GM19240 (cell line): Measurements from ENCODE around the gene TTC23.

Source experiments
- DNase-seq: peaks from one replicate; pipeline ENCODE4 v3.0.0; 2011; ENCODE audit warnings: low spot score; ENCODE audit not compliant: insufficient read length

The TTC23 gene

DNA sequence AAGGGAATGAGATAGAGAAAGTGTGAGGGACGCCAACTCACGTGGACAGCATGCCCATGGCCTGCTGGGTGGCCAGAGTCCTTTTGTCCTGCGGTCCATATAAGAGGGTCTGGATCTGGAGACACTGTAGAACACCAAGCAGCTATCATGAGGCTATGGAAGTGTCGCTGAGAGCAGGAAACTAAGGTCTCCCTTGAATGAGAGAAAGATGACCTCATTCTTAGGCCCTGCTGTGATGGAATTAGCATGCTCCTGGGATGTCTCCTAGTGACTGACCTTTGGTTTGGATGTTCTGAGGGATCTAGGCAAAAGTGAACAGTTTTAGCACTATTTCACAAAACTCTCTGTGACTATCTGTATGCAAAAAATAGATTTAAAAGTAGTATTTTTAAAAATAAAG, 110.1 kb downstream of the TTC23 start:
- DNase-seq = no peak

DNA sequence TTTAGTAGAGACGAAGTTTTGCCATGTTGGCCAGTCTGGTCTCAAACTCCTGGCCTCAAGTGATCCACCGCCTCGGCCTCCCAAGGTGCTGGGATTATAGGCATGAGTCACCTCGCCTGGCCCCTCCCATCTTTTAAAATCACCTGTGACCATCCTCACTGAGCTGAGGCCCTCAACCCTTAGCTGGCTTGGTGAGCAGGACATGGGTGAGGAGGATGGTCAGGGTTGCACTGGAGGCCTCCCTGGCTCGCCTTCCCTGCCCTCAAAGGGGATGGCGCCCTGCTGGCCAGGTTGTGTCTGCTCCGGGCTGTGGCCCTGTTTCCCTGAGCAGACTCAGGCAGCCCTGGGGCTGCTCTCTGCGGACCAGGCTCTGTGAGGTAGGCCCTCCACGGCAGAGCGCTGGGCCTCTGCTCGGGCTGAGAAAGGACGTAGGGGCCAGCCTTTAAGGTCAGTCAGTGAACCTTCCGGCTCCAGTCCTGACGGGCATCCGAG, 110.8 kb downstream of the TTC23 start:
- no peak for DNase-seq

DNA sequence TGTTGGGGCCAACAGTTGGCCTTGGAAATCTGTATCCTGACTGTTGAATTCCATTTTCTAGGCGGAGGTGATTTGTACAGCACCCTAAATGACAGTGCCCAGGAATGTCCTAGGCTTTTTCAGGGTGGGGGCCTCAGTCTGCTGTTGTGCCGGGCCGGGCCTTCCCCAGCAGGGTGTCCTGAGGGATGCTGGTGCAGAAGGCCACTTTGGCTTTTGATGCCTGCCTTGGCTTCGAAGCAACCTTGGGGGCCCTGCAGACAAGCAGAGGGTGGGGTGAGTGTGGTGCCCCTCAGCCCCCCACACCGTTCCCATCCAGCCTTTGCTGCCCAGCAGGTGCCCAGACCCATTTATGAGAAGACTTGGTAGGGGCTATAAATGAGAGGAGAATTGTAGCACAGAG, 111.5 kb downstream of the TTC23 start:
- no peak for DNase-seq

DNA sequence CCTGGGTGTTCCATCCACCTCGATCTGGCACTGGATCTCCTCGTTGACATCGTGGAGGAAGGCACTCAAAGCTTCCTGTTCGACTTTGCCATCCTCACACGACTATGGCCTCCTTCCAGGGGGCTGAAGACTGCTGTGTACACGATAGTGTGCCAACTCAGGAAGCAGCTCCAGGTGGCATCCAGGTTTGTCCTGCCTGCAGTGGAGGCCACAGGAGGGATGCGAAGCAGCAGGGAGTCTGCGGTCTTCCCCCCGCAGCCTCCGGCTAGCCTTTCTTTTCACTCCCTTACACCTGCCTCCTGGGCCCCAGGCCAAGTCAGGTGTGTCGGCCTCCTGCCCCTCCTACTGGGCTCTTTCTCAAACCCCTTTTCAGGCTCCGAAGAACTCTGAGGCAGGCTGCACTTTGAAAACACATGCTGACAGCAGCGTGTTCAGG, 112.3 kb downstream of the TTC23 start:
- no peak for DNase-seq

DNA sequence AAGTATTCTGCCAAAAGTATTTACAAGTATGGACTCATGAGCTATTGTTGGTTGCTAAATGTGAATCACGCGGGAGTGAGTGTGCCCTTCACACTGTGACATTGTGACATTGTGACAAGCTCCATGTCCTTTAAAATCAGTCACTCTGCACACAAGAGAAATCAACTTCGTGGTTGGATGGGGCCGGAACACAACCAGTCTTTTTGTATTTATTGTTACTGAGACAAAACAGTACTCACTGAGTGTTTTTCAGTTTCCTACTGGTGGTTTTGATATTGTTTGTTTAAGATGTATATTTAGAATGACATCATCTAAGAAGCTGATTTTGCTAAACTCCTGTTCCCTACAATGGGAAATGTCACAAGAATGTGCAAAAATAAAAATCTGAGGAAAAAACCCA, 114.2 kb downstream of the TTC23 start:
- DNase-seq = no peak

DNA sequence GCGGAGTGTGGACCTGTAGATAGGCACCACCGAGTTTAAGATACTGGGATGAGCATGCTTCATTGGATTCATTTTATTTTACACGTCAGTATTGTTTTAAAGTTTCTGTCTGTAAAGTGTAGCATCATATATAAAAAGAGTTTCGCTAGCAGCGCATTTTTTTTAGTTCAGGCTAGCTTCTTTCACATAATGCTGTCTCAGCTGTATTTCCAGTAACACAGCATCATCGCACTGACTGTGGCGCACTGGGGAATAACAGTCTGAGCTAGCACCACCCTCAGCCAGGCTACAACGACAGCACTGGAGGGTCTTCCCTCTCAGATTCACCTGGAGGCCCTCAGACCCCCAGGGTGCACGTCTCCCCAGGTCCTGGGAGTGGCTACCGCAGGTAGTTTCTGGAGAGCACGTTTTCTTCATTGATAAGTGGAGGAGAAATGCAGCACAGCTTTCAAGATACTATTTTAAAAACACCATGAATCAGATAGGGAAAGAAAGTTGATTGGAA, 115.0 kb downstream of the TTC23 start:
- no peak for DNase-seq

DNA sequence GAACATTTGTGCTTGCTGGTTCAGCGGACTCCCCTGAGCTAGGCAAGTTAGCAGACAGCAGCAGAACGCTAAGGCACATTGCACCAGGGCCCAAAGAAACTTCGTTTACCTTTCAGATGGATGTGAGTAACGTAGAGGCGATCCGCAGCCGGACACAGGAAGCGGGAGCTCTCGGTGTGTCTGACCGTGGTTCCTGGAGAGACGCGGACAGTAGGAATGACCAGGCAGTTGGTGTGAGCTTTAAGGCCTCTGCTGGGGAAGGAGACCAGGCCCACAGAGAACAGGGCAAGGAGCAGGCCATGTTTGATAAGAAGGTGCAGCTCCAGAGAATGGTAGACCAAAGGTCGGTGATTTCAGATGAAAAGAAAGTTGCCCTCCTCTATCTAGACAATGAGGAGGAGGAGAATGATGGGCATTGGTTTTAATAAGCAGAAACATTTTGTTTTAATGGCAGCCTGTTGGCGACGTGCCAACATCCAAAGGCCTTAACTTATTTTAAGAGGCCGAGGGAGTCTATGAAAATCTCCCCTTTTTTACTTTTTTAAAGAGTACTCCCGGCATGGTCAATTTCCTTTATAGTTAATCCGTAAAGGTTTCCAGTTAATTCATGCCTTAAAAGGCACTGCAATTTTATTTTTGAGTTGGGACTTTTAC, 116.6 kb downstream of the TTC23 start:
- DNase-seq = no peak

DNA sequence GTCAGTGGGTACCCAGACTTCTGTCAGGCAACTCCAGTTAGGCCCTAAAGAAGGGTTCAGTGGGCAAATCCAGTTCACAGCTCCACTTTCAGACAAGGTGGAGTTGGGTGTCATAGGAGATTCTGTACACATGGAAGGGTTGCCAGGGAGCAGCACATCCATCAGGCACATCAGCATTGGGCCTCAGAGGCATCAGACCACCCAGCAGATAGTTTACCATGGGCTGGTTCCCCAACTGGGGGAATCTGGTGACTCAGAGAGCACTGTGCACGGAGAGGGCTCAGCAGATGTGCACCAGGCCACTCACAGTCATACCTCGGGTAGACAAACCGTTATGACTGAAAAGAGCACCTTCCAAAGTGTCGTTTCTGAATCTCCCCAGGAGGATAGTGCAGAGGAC, 117.3 kb downstream of the TTC23 start:
- no peak for DNase-seq

DNA sequence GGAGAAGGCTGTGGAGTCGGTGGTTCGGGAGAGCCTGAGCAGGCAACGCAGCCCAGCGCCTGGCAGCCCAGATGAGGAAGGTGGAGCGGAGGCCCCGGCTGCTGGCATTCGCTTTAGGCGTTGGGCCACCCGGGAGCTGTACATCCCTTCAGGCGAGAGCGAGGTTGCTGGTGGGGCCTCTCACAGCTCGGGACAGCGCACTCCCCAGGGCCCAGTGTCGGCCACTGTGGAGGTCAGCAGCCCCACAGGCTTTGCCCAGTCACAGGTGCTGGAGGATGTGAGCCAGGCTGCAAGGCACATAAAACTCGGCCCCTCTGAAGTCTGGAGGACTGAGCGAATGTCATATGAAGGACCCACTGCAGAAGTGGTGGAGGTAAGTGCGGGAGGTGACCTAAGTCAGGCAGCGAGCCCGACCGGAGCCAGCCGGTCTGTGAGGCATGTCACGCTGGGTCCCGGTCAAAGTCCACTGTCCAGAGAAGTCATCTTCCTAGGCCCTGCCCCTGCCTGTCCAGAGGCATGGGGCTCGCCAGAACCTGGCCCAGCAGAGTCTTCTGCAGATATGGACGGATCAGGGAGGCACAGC, 117.8 kb downstream of the TTC23 start:
- no peak for DNase-seq

DNA sequence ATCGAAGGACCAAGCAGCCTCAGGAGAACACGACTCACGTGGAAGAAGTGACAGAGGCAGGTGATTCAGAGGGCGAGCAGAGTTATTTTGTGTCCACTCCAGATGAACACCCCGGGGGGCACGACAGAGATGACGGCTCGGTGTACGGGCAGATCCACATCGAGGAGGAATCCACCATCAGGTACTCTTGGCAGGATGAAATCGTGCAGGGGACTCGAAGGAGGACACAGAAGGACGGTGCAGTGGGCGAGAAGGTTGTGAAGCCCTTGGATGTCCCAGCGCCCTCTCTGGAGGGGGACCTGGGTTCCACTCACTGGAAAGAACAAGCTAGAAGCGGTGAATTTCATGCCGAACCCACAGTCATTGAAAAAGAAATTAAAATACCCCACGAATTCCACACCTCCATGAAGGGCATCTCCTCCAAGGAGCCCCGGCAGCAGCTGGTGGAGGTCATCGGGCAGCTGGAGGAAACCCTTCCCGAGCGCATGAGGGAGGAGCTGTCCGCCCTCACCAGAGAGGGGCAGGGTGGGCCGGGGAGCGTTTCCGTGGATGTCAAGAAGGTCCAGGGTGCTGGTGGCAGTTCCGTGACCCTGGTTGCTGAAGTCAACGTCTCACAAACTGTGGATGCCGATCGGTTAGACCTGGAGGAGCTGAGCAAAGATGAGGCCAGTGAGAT, 118.5 kb downstream of the TTC23 start:
- no peak for DNase-seq

DNA sequence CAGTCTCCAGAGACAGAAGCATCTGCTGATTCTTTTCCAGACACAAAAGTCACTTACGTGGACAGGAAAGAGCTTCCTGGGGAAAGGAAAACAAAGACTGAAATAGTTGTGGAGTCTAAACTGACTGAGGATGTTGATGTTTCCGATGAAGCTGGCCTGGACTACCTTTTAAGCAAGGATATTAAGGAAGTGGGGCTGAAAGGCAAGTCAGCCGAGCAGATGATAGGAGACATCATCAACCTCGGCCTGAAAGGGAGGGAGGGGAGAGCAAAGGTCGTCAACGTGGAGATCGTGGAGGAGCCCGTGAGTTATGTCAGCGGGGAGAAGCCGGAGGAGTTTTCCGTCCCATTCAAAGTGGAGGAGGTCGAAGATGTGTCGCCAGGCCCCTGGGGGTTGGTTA, 119.1 kb downstream of the TTC23 start:
- no peak for DNase-seq

DNA sequence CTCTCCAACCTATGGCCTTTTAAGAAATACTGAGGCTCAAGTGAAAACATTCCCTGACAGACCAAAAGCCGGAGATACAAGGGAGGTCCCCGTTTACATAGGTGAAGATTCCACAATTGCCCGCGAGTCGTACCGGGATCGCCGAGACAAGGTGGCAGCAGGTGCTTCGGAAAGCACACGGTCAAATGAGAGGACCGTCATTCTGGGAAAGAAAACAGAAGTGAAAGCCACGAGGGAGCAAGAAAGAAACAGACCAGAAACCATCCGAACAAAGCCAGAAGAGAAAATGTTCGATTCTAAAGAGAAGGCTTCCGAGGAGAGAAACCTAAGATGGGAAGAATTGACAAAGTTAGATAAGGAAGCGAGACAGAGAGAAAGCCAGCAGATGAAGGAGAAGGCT, 119.7 kb downstream of the TTC23 start:
- DNase-seq = no peak

DNA sequence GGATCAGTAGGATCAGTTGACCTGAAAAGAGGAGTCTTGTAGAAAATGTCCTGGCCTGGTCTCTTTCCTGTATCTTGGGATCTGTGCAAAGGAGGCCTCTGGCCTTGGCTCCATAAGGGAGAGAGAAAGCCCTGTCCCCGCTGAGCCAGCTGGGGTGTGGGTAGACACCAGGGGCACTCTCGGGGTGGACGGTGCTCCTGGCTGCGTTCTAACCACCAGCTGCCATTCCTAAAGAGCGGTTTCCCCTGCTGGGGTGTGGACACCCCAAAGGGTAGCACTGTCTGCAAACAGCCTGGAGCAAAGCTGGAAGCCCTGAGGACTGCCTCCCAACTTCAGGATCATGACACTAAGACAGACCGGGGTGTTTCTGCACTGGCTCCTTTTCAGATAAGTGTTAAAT, 121.0 kb downstream of the TTC23 start:
- no peak for DNase-seq

DNA sequence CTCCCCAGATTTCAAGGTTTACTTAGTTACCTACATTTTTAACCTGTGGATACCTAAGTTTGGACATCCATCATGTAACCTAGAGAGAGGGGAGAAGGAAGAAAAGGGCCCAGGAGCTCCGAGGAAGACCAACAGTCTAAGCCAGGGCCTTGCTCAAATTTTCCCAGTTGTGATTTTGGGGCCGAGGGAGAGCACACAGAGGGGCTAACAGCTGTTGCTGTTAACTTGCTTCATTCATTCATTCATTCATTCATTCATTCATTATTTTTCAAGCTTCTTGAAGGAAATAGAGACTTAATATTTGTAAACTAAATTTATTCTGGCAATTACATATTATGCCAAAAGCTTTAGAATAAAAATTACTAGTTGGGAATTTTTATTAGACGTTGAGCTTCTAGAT, 121.6 kb downstream of the TTC23 start:
- no peak for DNase-seq

DNA sequence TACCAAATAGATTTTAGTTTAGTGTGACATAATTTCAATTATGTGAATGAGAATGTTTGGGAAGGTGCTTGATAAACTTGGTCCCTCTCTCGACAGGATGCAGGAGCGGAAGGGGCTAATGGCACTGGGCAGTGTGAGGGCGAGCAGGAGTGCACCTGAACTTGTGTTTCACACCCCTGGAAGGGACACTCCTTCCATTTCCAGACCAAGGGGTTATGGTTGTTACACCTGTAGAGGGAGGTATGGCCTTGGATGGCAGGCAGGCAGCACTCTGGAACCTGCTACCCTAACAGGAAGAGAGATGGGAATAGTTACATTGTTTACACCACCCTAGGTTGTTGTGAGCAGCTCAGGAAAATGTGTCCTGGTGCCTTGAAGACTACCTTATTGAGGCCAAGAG, 122.5 kb downstream of the TTC23 start:
- no peak for DNase-seq

DNA sequence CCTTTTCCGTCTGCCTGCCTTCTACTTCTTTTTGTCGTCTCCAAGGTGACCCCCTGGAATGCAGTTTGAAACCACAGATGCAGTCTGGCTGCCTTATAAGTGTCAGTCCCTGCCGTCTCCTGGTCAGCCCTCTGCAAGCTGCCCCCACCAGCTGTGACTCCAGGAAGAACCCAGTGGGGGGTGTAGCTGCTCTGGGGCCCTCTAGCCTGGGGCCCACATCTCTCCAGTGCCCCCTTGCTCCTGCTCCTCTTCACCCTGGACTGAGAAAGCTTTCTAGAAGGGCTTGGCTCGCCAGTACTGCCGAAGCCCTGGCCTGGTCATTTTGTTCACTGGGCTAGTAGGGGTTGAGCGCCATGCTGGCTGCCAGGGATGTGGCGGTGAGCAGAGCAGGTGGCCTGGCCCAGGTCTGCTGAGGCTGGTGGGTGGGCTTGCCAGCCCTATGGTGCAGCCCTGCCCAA, 123.2 kb downstream of the TTC23 start:
- no peak for DNase-seq

DNA sequence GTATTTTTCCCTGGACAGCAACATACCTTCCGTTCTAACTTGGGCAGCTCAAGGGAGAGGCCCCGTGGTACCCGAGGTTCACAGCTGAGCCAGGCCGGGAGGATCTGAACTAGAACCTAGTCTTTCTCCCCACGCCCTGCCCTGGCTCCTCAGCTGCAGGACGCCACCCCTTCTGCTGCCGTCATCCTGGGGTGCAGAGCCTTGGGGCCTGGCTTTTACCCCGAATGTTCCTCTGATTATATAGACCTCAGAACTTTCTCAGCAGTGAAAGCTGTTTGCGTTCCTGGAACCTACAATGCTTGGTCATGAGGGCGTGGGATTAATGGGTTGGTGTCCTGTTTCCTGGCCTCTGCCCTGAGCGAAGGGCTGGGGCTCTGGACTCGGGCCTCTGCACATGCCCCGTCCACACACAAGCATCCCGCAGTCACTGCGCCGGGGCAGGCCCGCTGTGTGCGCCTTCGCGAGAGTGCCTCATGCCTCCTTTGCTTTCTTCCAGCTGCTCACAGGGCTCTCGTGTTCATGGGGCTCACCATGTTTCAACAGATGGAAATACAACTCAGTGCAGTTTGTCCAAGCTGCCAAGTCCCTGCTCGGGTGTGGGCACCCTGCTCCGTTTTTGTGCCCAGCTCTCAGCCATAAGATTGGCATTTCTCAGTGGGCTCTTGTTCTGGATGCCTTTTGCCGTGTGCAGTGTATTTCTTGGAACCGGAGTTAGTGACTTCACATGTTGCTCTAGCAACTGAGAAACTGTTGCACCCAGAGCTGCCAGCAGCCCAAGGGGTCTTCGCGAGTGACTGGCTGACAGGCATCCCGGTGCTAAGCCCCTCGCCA, 124.1 kb downstream of the TTC23 start:
- no peak for DNase-seq

DNA sequence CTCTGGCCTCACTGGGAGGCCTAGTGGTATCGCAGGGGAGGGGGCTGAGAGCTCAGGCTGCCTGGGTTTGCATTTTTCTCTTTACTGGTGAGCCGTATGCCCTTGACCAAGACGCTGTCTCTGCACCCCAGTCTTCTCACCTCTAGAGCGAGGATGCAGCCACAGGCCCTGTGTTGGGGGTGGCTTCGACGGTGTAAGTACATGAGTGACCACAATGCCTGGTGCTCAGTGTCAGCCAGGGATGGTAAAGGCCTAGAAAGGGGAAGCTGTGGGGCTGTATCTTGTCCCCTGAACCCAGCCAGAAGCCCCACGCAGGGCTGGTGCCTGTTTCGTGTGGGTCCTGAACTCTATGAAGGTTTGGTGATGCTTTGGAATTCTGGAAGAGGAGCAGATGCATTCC, 124.7 kb downstream of the TTC23 start:
- DNase-seq = no peak

DNA sequence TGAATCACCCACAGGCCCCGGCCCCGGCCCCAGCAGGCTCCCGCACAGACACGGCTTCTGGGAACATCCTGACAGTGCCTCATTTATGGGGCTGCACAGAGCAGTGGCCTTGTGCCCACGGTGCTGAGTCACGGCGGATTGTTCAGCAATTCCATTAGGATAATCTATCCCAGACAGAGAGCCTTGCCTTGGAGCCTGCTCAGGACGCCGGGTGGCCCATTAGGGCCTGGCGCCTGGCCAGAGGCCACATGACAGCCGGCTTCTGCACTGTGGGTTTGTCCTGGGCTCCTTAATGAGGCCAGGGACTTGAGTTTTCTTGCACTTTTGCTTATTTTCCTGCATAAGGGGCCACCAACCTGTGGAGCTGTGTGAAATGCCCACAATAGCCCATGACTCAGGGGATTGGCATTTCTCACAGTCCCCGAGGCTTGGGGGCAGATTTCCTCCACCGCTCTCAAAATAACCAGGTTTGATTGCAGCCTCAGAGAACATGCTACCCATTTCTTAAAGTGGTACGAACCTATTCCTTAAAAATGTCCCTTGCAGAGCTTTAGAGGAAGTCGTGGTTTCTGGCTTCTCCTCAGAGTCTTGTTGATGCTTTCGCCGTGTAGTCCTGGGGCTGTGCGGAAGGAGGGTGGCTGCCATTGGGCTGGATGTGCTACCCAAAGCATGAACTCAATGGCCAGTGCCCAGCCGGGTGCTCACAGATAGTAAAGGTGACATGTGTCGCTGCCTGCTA, 125.5 kb downstream of the TTC23 start:
- DNase-seq = no peak

DNA sequence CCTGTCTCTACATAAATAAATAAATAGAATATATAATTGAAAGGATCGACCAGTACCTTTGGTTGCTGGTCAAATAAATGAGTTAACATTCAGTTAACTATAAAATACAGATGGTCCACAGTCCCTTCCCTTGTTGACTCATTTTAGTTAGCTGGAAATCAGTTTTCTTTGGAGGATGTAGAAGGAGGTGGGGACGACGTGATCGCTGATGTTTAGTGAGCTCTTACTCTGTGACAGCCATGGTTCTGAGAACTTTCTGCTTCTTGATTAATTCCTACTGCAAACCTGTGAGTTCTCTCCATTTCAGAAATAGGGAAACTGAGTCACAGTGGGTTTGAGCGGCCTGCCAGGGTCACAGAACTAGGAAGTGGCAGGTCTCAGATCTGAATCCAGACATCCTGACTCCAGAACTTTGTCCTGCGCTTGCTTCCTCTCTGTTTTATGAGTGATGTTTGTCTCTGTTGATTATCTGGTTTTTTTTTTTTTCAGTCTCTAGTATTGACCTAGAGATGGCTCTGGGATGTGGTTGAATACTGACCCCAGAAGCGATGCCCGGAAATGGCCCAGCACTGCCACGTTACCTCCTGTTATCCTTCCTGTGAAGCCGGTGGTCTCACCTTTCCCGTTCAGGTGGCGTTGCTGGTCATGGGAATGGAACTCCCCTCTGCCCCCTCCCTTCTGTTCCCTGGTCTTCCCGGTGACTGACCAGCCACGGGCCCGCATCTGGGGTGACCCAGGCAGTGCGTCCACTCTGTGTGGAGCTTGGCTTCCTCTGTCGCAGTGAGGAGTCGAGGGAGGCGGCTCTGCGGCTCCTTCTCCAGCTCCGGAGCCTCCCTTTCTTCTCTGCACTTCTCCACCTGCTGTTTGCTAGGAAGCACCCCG, 126.3 kb downstream of the TTC23 start:
- DNase-seq = no peak
